Testis (tissue), 3 donors: ENCODE measurements around the gene KRT36. TPM values are rescaled to one million over a fixed set of nuclear protein-coding genes. Genes with fewer than 3 reads are reported as not detected.

Experiments
- DNase-seq: peaks from one replicate; pipeline ENCODE4 v3.0.0-alpha.2; 2019
- H3K27ac ChIP-seq, 2 donors: fragments of 200-600 bp; sonication (generic); one replicate each; pipeline ENCODE4 v1.5.1; 2019
- H3K27me3 ChIP-seq: fragments of 200-600 bp; sonication (generic); one replicate; pipeline ENCODE4 v1.5.1; 2019
- H3K36me3 ChIP-seq: fragments of 200-600 bp; sonication (generic); one replicate; pipeline ENCODE4 v1.5.1; 2017; ENCODE audit warnings: low read depth; ENCODE audit errors: missing control alignments
- H3K4me1 ChIP-seq: fragments of 200-600 bp; sonication (generic); one replicate; pipeline ENCODE4 v1.5.1; 2019
- H3K4me3 ChIP-seq, 2 donors: fragments of 200-600 bp; sonication (generic); one replicate each; pipeline ENCODE4 v1.5.1; 2017 to 2019
- H3K9me3 ChIP-seq: fragments of 200-600 bp; sonication (generic); one replicate; pipeline ENCODE4 v1.5.1; 2017
- CTCF ChIP-seq, 3 experiments: fragments of 450-650 bp in 2 of 3; fragments of 200-600 bp in 1 of 3; sonication (generic) in 1 of 3; IDR thresholded peaks; one replicate each; pipeline ENCODE4 v1.5.1; 2016 to 2019; ENCODE audit warnings: antibody characterized with exemption in 3 of 3, mild to moderate bottlenecking in 2 of 3, moderate library complexity in 1 of 3
- POLR2A ChIP-seq: fragments of 450-650 bp; IDR thresholded peaks from one replicate; pipeline ENCODE4 v1.6.1; 2017; ENCODE audit warnings: antibody characterized with exemption, mild to moderate bottlenecking, moderate library complexity
- WGBS, 2 donors: methylation state at CpG; one replicate each; pipeline ENCODE4 v1.1.5; 2018; 5-methylcytosine and 5-hydroxymethylcytosine counted together
- intact Hi-C: fragments of 100-400 bp; cut with DNase I; formaldehyde crosslinking; loops from one replicate; pipeline ENCODE4 v1.15.1; 2023; ENCODE audit warnings: low total_unique reads
- polyA plus RNA-seq: library from polyadenylated mRNA; stranded (reverse); fragments of 350-450 nt; fragmentation: Illumina TruSeq; extraction: RNeasy Lipid Tissue Mini Kit (QIAGEN cat#74804); gene quantifications from one replicate; pipeline ENCODE4 v1.2.3, GENCODE V29; 2014; ENCODE audit warnings: low read depth, low replicate concordance; ENCODE audit not compliant: insufficient read depth
- total RNA-seq, 2 donors: library from RNA; depleted of rRNA; stranded (reverse); fragments of >200 nt; gene quantifications; one replicate each; pipeline ENCODE4 v1.2.3, GENCODE V29; 2016

The KRT36 gene
- total and polyA plus RNA-seq, 3 donors from 2014 or later: 0.24 to 0.43 (median 0.24) TPM

GRCh38 chr17:41498276-41498675 lies 8.6 kb upstream of the KRT36 start:
- no peak for DNase-seq
- Histone ChIP-seq H3K36me3 (no peaks in the 10 kb centered on the region), H3K4me3 (no peak overlapping the region), H3K27ac (no peak overlapping the region), H3K9me3 (no peaks in the 10 kb centered on the region), H3K27me3 (no peaks in the 10 kb centered on the region), H3K4me1 (peaks cover 10% of the 10 kb centered on the region)
- 74 to 77% methylated on average over 6 of the region's 6 CpGs for WGBS, 2 donors
- TF ChIP-seq CTCF (IDR thresholded peaks at IDR 0.05): no peak
- no peak for TF ChIP-seq POLR2A
- intact Hi-C loops: no loop called here

- Histone ChIP-seq H3K4me3 (no peak overlapping the region), H3K9me3 (no peaks in the 10 kb centered on the region), H3K27me3 (no peaks in the 10 kb centered on the region), H3K27ac (no peak overlapping the region), H3K36me3 (no peaks in the 10 kb centered on the region), H3K4me1 (peaks cover 19% of the 10 kb centered on the region)
- intact Hi-C loops: no loop called here
- 61 to 83% methylated on average over 6 to 12 of the region's 12 CpGs for WGBS, 2 donors
- peak; percentile 69 for DNase-seq
- TF ChIP-seq POLR2A: no peak
- peak; percentile 17 to 54 (median 51) for TF ChIP-seq CTCF (IDR thresholded peaks at IDR 0.05)
These were observed 7.2 kb upstream of the KRT36 start for GRCh38 chr17:41496803-41497484.

DNA sequence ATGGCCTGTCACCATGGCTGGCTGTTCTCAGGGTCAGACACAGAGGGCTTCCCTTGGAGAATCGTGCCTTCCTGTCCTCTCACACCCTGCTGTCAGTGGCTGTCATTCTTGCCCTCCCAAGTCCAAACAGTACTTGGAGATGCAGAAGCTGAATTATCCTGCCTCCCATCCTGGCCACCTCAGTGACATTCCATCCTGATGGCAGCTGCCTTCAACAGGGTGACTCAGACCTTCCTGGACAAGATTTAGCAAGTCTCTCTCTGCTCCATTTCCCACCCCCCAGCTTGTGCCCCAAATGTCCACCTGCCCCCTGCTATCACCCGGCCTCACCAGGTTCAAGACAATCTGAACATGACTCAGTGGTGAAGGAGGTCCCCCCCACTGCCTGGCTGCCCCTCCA lies 4.8 kb upstream of the KRT36 start:
- Histone ChIP-seq H3K36me3 (no peaks in the 10 kb centered on the region), H3K27me3 (no peaks in the 10 kb centered on the region), H3K27ac (no peak overlapping the region), H3K4me3 (no peak overlapping the region), H3K4me1 (peaks cover 23% of the 10 kb centered on the region), H3K9me3 (no peaks in the 10 kb centered on the region)
- WGBS, 2 donors: 73% methylated on average over 2 of the region's 2 CpGs
- intact Hi-C loops: no loop called here
- DNase-seq: no peak
- TF ChIP-seq POLR2A (no peak), CTCF (IDR thresholded peaks at IDR 0.05) (no peak)

DNA sequence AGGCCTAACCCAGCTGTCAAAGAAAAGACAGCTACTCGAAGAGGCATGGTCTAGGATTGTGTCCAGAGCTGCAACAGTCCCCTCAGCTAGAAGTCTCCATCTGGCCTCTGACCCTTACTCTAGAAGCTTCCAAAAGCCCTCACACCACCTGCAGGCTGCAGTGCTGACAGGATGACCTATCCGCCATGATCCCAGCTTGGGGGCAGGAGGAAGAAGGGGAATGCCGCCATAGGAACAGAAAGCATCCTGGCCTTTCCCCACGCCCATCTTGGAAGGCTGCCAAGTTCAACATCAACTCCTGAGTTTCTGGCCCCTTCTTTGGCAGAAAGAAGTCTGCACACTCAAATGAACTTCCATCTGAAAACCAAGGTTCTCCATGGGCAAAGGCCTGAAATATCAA lies 3.1 kb upstream of the KRT36 start:
- DNase-seq: no peak
- Histone ChIP-seq H3K36me3 (no peaks in the 10 kb centered on the region), H3K4me3 (no peak overlapping the region), H3K27ac (no peak overlapping the region), H3K9me3 (no peaks in the 10 kb centered on the region), H3K4me1 (peaks cover 23% of the 10 kb centered on the region), H3K27me3 (no peaks in the 10 kb centered on the region)
- intact Hi-C loops: no loop called here
- no peak for TF ChIP-seq CTCF (IDR thresholded peaks at IDR 0.05)
- no peak for TF ChIP-seq POLR2A
- 33 to 55% methylated on average over 4 of the region's 4 CpGs for WGBS, 2 donors

GRCh38 chr17:41492351-41492750 lies 2.6 kb upstream of the KRT36 start:
- peaks cover 23% of the 10 kb centered on the region for H3K4me1 ChIP-seq
- no peaks in the 10 kb centered on the region for H3K36me3 ChIP-seq
- H3K9me3 ChIP-seq: no peaks in the 10 kb centered on the region
- TF ChIP-seq CTCF (IDR thresholded peaks at IDR 0.05): no peak
- no peak for TF ChIP-seq POLR2A
- intact Hi-C loops: no loop called here
- WGBS, 2 donors: 47 to 48% methylated on average over 6 of the region's 6 CpGs
- peak; percentile 69 for DNase-seq
- no peaks in the 10 kb centered on the region for H3K27me3 ChIP-seq
- no peak overlapping the region for H3K4me3 ChIP-seq
- H3K27ac ChIP-seq: peak overlapping the region in 1 of 2 donors; percentile 51
